NT2/D1 (cell line): ENCODE measurements around the gene ZBTB16.

Source experiments
- SUZ12 ChIP-seq: IDR thresholded peaks from 2 replicates; pipeline ENCODE4 v1.6.1; 2011; ENCODE audit not compliant: insufficient read length, insufficient read depth; ENCODE audit errors: extremely low read depth
- YY1 ChIP-seq: IDR thresholded peaks from 2 replicates; pipeline ENCODE4 v1.6.1; 2011; ENCODE audit not compliant: insufficient read length, insufficient read depth
- ZNF274 ChIP-seq: IDR thresholded peaks from 2 replicates; pipeline ENCODE4 v1.6.1; 2011; ENCODE audit warnings: mild to moderate bottlenecking, low read depth, low read length

GRCh38 chr11:114036958-114037357 is 22.6 kb upstream of the ZBTB16 start:
- no peak for TF ChIP-seq ZNF274
- no peak for TF ChIP-seq YY1
- no peak for TF ChIP-seq SUZ12
